CMK (cell line): ENCODE measurements around the gene PCDHGA3.
"Not testable (repeated sequence)": the region's sequence is repeated elsewhere in the genome, so short reads cannot be mapped to it uniquely, and the experiment has no call there.

ENCODE experiments used
- DNase-seq: peaks from one replicate; pipeline ENCODE4 v3.0.0-alpha.2; 2010; ENCODE audit warnings: low read depth

The PCDHGA3 gene

DNA sequence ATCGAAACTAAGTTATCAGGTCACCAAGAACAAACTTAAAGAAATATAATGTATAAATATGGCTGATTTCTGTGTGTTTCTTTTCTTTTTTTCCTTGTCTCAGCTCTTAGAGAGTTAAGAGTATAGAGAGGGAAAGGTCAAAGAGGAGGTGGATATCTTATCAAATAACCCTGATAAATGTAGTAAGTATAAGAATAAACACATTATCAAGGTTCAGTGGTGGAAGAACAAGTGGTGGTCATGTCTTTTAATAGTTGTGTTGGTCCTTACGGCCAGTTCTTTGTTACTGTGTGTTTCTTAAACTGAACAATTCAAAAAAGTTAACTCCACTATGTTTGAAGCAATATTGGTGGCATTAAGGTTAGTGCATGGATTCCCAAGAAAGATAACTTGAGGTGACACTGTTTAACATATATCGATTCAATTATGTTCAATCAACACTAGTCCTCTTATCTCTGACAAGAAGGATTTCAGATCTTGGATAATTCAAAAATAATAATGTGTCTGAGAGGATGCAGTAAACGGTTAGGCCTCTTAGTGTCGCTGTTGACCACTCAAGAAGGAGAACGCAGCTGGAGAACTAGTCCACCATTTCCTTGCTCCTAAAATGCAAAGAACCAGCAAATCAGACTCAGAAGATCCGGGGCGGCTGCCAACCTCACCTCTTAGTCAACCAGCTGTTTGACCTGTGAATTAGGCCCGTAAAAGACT lies at the start of gene PCDHGA3:
Gene PCDHGA3 (plus strand): TSS at position 588 of the 711 bp plus-strand sequence. CDS start 205 bp downstream, outside the sequence.
- no peak for DNase-seq

DNA sequence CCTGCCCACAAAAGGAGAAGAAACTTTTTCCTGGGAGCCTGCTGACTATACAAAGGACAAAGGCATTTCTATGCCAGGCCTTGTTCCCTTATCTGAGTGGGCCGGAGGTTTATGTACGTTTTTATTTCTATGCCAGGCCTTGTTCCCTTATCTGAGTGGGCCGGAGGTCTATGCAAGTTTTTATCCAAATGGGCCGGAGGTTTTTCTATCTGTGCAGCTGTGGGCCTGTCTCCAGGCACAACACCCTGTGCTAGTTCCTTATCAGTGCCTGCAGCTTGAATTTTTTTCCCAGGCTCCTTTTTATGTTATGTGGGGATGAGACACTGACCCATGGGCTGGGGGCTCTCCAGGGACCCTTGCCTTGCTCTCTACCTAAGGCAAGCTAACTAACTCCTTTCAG lies 45.3 kb upstream of the PCDHGA3 start:
- DNase-seq: peak; percentile 55

DNA sequence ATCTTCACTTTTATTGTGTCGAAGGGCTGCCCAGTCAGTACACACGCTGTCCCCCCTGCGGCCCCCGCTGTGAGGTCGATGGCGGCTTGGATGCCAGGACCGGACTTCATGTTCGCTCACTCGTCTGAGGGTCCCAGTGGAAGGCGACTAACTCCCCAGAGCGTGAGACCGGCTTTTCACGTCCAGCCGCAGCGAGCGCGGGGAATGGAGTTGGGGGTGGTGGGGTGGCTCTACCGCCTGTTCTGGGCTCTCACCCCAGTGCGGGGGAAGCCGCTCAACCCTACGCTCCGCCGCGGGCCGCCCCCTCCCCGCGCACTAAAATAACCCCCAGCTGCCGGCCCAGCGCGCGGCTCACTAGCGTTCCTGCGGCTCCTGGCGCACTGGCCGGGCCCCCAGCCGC lies 39.9 kb upstream of the PCDHGA3 start, which contains the start of gene SLC25A2:
Gene SLC25A2 (minus strand): TSS at position 294 of the 400 bp plus-strand sequence. CDS start 184 bp downstream, at position 110.
- DNase-seq: no peak

- no peak for DNase-seq
Measured at GRCh38 chr5:141306630-141307029, 37.0 kb upstream of the PCDHGA3 start.

DNA sequence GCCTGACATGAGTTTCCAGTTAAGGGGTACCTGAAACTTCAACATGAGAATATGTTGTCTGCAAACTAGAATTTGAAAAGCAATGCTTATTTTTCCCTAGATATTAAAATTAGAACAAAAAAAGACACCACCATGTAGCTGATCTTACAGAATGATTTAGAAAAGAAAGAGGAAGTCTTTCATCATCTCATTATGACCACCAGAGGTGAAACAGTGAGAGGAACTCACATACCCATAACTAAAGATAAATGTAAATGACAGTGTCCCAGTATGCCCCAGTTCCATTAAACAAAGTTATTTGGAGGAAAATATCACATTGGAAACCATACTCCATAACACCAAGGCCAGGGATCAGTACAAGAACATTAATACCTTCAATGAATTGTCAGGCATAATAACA lies 29.9 kb upstream of the PCDHGA3 start:
- DNase-seq: no peak

DNA sequence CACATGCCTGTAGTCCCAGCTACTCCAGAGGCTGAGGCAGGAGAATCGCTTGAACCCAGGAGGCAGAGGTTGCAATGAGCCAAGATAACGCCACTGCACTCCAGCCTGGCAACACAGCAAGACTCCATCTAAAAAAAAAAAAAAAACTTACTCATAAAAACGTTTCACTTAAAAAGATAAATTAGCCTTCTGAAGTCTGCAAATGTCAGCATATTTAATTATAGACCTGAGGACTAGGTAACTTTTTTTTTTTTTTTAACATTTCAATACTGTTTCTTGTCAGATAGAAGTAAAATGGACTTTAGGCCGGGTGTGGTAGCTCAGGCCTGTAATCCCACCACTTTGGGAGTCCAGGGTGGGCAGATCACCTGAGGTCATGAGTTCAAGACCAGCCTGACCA lies 26.7 kb upstream of the PCDHGA3 start:
- not testable (repeated sequence) for DNase-seq

DNA sequence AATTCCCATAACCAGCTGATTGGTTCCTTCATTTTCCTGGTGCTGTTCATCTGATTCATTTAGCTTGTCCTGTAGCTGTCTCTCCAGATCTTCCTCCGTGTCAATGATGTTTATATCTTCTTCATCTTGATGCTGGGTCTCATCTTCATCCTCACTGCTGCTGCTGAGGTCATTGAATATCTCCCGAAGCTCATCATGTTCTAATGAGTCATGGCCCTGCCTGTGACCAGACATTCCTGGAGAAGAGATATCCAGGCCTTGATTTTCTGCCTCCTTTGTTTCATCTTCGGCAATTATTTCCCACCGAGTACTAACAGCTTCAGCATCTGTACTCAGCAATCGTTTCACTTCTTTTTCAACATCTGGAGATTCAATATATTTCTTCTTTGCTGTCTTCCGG lies 24.4 kb upstream of the PCDHGA3 start:
- DNase-seq: no peak

- DNase-seq: no peak
Measured at GRCh38 chr5:141319699-141320098, 23.9 kb upstream of the PCDHGA3 start.

DNA sequence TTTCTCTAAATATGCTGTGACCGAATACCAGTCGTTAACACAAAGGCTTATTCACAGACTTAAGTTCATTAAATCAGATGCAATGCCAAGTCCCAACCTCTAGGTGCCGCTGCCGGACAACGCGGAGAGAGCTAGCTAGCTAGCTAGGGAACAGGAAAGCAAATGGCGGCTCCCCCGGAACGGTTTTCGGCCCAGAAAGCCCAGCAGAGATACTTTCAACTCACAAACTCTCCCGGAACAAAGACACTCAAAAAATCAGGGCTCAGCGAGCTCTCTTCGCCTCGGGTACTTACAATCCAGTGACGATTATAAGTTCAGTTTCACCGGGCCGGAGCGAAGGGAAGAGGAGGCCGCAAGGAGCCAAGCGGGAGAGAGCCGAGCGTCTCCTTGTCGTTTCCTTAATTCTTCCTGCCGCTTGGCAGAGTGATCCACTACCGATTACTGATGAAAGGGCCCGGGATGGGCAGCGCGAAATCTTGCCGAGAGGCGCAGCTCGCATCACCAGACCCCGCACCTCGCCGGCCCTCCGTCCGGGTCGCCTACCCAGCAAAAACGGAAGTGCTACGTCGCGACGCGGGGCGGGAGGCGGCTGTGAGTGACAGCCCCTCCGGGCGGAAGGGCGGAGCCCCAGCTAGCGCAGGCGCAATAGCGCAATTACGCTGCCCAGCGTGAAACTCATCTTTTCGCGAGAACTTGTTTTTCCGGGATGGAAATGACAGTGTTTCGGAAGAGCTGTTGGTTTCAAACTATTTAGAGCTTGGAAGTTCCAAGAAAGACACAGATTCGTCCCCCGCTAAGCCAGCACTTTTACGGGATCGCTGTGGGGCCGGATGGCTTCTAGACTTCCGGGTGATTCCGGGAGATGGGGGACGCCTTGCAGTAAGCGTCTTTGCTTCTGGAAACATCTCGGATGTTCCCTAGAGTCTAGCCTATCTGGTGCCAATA lies 23.1 kb upstream of the PCDHGA3 start, which contains the start of gene TAF7:
Gene TAF7 (minus strand): TSS at position 560 of the 945 bp plus-strand sequence. CDS start 740 bp downstream, outside the sequence.
- DNase-seq: peak; percentile 74

DNA sequence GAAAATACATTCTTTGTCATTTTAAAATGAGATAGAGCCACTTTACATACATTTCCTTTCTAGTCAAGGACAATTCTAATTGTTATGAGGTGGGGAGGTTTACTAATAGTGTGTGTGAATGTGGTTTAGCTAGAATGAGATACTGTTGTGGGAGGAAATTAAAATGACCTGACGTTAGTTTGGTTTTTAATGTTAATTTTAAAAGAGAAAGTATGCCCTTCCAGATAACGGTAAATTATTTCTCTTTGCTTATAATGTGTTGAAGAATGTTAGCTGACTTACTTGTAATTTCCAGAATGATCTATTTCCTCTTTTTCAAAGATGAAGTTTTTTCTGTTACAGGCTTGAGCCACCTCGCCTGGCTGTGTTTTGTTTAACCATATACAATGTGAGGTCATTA lies 21.4 kb upstream of the PCDHGA3 start:
- DNase-seq: no peak

GRCh38 chr5:141326088-141326854 lies 17.4 kb upstream of the PCDHGA3 start:
- no peak for DNase-seq

GRCh38 chr5:141328231-141328630 lies 15.4 kb upstream of the PCDHGA3 start:
- DNase-seq: no peak

DNA sequence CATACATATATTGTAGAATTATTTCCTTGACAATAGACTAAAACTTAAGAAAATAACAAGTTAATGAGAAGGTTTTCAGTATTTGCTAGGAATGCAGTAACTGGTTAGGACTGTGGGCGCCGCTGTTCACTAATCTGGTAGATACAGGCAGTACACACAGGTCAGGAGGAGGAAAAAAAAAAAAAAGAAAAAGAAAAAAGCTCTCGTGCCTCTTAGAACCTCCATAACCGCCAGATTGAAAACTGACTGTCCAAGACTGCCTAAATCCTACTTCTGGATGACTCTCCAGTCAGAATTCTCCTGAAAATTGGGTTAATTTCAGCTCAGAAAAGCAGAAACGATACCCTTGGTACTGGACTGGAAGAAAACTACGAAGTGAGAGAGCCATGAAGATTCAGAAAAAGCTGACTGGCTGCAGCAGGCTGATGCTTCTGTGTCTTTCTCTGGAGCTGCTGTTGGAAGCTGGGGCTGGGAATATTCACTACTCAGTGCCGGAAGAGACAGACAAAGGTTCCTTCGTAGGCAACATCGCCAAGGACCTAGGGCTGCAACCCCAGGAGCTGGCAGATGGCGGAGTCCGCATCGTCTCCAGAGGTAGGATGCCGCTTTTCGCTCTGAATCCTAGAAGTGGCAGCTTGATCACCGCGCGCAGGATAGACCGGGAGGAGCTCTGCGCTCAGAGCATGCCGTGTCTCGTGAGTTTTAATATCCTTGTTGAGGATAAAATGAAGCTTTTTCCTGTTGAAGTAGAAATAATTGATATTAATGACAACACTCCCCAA lies 13.1 kb upstream of the PCDHGA3 start, which contains the start of gene PCDHGA1:
Gene PCDHGA1 (plus strand): TSS at position 216 of the 782 bp plus-strand sequence.
- no peak for DNase-seq

- not testable (repeated sequence) for DNase-seq
Measured at GRCh38 chr5:141332571-141332970, 11.1 kb upstream of the PCDHGA3 start.

DNA sequence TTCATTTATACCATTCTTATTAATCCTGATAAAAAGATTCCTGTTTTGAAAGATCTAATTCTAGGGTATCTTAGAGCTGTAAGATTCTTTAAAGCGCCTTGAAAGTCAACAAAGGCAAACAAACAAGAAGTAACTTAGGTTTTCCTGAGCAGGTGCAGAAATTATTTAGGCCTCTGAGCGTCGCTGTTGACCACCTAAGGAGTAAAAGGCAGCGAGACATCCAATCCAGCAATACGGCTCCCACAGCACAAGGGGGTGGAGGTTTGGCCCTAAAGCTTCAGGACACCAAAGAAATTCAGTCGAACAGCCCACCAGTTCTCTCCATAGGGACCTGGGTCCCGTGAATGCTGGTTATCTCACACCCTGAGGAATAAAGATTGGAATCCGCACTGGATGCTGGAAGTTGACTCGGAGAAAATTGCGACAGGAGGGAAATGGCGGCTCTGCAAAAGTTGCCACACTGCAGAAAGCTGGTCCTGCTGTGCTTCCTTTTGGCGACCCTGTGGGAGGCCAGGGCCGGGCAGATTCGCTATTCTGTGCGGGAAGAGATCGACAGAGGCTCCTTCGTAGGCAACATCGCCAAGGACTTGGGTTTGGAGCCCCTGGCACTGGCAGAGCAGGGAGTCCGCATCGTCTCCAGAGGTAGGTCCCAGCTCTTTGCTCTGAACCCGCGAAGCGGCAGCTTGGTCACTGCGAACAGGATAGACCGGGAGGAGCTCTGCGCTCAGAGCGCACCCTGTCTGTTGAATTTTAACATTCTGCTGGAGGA lies 4.9 kb upstream of the PCDHGA3 start, which contains the start of gene PCDHGA2:
Gene PCDHGA2 (plus strand): TSS at position 223 of the 769 bp plus-strand sequence.
- no peak for DNase-seq

DNA sequence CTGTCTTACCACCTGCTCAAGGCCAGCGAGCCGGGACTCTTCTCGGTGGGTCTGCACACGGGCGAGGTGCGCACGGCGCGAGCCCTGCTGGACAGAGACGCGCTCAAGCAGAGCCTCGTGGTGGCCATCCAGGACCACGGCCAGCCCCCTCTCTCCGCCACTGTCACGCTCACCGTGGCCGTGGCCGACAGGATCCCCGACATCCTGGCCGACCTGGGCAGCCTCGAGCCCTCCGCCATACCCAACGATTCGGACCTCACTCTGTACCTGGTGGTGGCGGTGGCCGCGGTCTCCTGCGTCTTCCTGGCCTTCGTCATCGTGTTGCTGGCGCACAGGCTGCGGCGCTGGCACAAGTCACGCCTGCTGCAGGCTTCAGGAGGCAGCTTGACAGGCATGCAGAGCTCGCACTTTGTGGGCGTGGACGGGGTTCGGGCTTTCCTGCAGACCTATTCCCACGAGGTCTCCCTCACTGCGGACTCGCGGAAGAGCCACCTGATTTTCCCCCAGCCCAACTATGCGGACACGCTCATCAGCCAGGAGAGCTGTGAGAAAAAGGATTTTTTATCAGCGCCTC lies 2.8 kb upstream of the PCDHGA3 start:
- not testable (repeated sequence) for DNase-seq

DNA sequence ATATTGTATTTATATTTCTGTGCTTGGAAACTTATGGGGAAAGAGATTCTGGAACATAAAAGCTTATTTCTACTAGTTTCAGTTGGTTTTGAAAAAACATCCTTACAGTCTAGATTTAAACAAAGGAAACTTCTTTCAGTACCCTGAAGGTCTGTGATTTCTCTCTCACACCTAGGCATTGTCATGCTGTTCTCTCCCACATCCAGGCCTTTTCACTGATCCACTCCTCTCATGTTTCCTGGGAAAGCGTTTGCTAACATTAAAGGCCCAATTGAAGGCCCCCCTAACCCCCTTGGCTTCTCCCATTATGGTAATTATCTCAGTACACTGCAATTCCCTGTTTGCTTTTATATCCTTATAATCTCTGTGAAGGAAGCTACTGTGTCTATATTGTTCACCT lies 856 bp upstream of the PCDHGA3 start:
- DNase-seq: no peak

GRCh38 chr5:141343953-141344463 lies 379 bp downstream of the PCDHGA3 start:
- no peak for DNase-seq

- no peak for DNase-seq
Measured at GRCh38 chr5:141345327-141345726, 1.7 kb downstream of the PCDHGA3 start.

DNA sequence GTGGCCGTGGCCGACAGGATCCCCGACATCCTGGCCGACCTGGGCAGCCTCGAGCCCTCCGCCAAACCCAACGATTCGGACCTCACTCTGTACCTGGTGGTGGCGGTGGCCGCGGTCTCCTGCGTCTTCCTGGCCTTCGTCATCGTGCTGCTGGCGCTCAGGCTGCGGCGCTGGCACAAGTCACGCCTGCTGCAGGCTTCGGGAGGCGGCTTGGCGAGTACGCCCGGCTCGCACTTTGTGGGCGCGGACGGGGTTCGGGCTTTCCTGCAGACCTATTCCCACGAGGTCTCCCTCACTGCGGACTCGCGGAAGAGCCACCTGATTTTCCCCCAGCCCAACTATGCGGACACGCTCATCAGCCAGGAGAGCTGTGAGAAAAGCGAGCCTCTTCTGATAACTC lies 2.4 kb downstream of the PCDHGA3 start:
- DNase-seq: not testable (repeated sequence)
